AG09319 (cell line): ENCODE measurements around the gene NRTN.

Source experiments
- DNase-seq: peaks from one replicate; pipeline ENCODE4 v3.0.0-alpha.2; 2010; ENCODE audit warnings: low read depth; ENCODE audit errors: extremely low read depth
- TF ChIP-seq, protein P1 (sequence below): IDR thresholded peaks from 2 replicates; pipeline ENCODE4 v1.5.1; 2011; ENCODE audit warnings: low read depth, mild to moderate bottlenecking, inconsistent platforms, low read length, moderate library complexity

Gene NRTN

DNA sequence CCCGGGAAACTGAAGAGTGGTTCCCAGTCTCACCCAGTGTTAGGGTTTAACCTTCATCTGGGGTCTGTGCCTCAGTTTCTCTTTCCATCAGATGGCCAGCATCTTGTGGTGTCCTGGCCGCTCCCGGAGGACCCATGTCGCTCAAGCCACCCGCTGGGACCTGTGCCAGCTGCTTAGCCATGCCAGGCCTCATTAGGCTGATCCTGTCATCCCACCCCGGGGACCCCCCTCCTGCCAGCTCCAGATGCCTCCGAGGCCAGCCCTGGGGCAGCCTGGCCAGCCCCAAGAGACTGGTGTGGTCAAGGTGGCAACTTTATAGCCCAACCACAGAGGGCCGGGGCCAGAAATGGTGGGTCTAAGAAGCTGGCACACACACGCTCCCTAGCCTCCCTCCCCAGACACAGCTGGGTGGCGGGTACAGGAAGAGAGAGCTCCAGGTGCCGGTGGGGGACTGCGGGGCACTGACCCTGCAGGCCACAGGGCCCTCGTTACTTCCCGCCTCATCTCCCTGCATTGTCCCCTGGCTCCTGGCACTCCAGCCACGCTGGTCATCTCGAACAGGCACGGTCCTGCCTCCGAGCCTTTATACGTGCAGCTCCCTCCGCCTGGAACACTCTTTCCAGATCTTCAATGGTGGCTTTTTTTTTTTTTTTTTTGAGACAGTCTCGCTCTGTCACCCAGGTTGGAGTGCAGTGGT lies 3.4 kb downstream of the NRTN start:
- TF ChIP-seq, protein P1, sequence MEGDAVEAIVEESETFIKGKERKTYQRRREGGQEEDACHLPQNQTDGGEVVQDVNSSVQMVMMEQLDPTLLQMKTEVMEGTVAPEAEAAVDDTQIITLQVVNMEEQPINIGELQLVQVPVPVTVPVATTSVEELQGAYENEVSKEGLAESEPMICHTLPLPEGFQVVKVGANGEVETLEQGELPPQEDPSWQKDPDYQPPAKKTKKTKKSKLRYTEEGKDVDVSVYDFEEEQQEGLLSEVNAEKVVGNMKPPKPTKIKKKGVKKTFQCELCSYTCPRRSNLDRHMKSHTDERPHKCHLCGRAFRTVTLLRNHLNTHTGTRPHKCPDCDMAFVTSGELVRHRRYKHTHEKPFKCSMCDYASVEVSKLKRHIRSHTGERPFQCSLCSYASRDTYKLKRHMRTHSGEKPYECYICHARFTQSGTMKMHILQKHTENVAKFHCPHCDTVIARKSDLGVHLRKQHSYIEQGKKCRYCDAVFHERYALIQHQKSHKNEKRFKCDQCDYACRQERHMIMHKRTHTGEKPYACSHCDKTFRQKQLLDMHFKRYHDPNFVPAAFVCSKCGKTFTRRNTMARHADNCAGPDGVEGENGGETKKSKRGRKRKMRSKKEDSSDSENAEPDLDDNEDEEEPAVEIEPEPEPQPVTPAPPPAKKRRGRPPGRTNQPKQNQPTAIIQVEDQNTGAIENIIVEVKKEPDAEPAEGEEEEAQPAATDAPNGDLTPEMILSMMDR, result no peak
- DNase-seq, result no peak

DNA sequence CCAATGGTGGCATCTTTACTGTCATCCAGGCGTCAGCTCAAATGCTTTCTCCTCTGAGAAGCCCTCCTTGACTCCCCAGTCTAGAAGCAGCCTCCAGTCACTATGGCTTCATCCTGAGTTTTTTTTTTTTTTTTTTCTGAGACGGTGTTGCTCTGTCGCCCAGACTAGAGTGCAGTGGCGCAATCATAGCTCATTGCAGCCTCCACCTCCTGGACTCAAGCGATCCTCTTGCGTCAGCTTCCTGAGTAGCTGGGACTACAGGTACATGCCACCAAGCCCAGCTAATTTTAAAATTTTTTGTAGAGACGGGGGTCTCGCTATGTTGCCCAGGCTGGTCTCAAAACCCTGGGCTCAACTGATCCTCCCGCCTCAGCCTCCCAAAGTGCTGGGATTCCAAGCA lies 4.2 kb downstream of the NRTN start:
- no peak for DNase-seq
- TF ChIP-seq, protein P1, result no peak

DNA sequence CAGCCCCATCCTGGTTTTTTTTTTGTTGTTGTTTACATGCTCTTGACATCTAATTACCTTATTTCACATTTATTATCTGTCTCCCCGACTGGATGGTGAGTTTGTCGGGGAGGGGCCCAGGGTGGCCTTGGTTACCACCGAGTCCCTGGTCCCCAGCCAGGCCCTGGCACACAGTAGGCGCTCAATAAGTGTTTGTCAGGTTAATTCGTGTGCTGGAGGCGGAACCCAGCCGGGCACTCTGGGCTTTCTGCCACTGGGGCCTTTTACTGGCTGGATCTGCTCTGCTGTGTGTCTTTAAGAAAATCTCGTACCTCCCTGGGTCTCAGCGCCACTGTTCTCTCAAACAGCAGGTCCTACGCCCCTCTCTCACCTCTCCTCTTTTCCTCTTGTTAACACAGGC lies 4.6 kb downstream of the NRTN start:
- no peak for DNase-seq

DNA sequence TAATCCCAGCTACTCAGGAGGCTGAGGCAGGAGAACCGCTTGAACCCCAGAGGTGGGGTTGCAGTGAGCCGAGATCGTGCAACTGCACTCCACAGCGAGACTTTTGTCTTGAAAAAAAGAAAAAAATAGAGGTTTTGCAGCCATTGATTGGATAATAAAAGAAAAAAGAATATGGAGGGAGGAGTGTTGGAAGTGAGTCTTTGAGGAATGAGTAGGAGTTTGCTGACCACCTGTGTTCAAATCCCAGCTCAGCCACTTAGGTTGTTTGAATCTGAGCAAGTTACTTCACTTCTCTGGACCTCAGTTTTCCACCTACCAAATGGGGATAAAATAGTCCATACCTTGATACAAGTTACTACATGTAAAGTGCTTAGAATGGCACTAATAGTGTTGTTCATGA lies 6.2 kb downstream of the NRTN start:
- TF ChIP-seq, protein P1, result no peak
- DNase-seq, result no peak

More for the DNA sequence above, 4.6 kb downstream of the NRTN start:
- TF ChIP-seq, protein P1, result no peak

DNA sequence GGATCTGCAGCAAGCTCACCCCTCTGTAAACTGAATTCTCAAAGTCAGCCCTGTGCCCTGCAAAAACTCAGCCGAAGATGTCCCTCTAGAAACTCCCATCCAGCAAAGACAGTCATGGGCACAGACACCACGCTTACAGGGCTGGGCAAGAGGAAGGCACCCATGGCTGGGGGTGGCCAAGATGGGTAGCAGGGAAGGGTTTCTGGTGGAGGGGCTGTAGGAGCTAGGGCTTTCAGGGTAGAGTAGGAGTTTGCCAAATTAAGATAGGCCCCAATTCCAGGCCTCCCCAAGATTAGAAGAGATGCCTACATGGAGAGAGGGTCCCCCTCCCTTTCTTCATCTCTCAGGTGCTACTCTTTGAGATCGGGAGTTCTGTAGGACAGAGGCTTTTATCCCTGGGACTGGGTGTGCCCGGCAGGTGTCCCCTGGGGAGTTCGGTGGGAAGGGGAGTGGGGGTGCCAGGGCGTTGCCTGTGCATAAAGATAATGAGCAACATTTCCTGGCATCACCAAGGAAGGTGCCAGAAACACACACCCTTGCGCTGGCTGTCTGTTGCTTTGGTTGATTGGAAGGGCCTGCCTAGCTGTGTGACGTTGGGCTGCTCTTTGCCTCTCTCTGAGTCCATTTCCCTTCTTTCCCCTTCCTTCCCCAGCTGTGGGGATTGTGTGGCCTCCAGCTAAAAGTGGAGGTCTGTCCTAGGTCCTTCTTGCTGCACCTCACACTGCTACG lies 9.4 kb downstream of the NRTN start:
- no peak for DNase-seq

DNA sequence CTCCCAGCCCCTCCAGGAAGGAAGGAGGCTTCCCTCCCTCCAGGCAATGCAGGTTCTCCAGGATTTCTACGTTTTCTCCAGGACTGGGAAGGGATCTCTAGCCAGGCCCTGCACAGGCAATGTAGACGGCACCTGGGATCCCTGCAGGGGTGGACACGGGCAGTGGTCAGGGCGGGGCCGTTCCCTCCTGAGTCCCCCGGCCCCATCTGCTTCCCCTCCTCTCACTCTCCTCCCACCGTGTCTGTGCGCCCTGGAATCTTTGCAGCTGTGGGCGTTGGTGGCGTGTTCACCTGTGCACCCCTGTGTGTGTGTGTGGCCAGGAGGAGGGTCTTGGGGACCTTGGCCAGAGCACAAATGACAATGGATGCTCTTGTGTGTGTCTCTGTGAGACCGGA lies 10.0 kb downstream of the NRTN start:
- TF ChIP-seq, protein P1, result no peak
- DNase-seq, result no peak

More for the DNA sequence above, 9.4 kb downstream of the NRTN start:
- TF ChIP-seq, protein P1, result no peak

DNA sequence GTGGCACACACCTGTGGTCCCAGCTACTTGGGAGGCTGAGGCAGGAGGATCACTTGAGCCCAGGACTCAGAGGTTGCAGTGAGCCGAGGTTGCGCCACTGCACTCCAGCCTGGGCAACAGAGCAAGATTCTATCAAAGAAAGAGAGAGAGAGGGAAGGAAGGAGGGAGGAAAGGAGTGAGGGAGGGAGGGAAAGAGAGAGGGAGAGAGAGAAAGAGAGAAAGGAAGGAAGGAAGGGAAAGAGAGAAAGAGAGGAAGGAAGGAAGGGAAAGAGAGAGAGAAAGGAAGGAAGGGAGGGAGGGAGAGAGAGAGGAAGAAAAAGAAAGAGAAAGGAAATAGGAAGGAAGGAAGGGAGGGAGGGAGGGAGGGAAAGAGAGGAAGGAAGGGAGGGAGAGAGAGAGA lies 12.4 kb downstream of the NRTN start:
- DNase-seq, result no peak
- TF ChIP-seq, protein P1, result no peak
